ENCODE data around the gene FUBP1.
"Not testable (repeated sequence)": the region's sequence is repeated elsewhere in the genome, so short reads cannot be mapped to it uniquely, and the experiment has no call there.

Gene FUBP1

GRCh38 chr1:77978969-77979876, at the start of gene FUBP1:
Gene FUBP1, minus strand, starts transcription at chr1:77979072. Its CDS starts 68 bp downstream, at chr1:77979004.
- DNase-seq, result peak; percentile 99

DNA sequence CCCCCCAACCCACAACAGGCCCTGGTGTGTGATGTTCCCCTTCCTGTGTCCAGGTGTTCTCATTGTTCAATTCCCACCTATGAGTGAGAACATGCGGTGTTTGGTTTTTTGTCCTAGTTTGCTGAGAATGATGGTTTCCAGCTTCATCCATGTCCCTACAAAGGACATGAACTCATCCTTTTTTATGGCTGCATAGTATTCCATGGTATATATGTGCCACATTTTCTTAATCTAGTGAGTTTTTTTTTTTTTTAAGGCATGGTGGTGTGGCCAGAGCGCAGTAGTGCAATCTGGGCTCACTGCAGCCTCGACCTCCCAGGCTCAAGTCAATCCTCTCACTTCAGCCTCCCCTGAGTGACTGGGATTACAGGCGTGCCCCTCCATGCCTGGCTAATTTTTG, 42.3 kb upstream of the FUBP1 start:
- not testable (repeated sequence) for DNase-seq

DNA sequence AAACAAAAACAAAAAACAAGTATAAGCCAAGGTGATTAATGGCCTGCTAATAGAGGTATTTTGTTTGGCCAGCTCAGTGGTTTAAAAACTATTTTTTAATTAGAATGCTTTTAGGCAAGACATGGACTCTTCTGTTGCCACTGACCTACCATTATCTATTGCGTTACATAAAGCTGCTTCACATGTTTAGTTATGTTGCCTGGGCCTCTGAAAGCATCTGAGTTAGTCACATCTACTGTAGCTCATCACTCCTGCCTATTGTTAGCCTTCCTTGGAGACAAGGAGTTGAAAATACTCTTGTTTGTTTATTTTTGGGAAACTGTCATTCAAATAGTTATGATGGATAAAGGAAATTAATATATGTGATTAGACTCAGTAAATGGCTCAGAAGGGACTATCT, 40.2 kb upstream of the FUBP1 start:
- DNase-seq, result no peak

- no peak for DNase-seq
These were observed 36.3 kb upstream of the FUBP1 start for GRCh38 chr1:78015148-78015547.

DNA sequence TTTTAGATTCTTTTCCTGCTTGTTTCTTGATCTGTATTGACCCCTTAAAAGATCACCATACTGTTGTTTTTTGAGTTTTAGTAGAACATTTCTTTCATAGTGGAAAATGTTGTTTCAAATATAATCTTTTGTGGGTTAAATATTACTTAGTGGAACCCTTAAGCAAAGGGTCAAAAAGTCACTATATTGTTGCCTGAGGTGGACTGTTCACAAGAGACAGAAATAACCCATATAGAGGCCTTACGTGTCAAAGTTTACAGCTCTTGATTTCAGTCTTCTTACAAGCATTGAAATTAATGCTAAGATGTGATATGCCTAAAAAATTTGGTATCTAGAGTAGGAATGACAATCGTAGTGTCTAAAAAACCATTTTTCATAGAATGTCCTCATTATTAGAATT, 32.2 kb upstream of the FUBP1 start:
- DNase-seq, result no peak

DNA sequence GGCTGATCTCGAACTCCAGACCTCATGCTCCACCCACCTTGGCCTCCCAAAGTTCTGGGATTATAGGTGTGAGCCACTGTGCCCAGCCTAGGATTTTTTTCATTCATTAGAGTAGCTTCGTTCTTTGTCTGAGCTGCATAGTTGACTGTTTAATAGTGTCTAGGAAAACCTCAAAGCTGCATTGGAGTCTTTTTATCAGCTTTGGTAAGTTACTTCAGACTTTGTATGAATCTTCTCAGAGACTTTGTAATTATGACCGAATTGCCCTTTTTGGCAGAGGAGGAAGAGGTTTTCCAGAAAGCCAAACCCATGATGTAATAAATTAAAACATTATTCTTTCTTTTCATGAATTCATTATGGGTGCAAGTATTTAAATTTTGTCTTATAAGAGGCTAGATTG, 31.0 kb upstream of the FUBP1 start:
- DNase-seq, result no peak

DNA sequence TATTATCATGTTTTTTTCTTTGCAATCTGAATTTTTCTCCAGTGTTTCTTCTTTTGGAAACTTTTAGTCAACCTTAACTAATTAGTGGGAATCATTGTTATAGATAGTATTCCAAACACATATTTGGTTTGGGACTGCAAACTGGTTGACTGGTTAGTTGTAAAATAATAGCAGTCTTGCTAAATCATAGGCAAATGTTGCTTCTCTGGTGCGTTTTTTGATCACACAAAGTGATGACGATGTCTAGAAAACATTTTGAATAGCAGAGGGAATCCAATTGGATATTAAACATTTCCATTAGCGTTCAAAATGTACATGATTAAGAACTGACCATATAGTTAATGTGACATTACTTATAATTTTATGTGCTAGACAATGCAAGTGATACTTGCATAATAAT, 30.4 kb upstream of the FUBP1 start:
- DNase-seq, result no peak

GRCh38 chr1:78007677-78008341, 28.9 kb upstream of the FUBP1 start:
- DNase-seq, result no peak

GRCh38 chr1:78006521-78006920, 27.6 kb upstream of the FUBP1 start:
- DNase-seq, result no peak

GRCh38 chr1:78005755-78006154, 26.9 kb upstream of the FUBP1 start:
- peak; percentile 67 for DNase-seq

DNA sequence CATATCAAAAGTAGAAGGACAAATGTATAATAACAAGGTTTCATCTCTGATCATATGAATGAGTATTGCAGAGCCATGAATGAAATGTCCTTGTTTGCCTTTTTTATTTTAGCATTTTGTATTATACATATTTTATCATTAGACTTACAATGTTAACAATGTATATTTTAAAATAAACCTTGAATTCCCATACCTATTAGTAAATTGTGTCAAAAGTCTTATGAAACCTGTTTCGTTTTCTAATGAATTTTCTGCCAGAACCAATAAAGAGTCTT, 26.5 kb upstream of the FUBP1 start:
- DNase-seq, result no peak

DNA sequence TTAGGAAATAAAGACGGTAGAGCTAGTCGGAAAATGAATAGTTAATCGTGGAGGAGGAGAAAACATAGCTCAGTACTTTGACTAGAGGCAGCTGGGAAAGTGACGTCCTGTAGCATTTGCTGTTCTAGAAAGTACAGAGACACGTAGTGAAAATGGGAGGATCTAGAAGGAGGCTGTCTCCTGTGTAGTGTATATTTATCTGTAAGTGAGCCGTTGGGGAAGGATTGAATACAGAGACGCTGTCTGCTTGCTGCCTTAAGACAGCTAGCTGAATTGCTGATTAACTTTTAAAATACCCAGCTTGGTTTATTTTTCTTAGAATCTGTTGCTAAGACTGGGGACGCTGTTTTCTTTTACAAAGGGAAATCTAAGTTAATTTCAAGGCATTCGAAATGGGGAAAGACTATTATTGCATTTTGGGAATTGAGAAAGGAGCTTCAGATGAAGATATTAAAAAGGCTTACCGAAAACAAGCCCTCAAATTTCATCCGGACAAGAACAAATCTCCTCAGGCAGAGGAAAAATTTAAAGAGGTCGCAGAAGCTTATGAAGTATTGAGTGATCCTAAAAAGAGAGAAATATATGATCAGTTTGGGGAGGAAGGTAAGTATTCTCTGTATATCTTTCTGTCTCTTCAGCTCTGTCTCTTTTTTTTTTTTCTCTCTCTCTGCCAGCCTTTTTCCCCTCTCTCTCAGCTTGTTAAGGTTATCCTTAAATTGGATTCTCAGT, 26.0 kb upstream of the FUBP1 start, which contains the start of gene DNAJB4:
Gene DNAJB4, plus strand, starts transcription at position 221 of the 729 bp plus-strand sequence. Its CDS starts 172 bp downstream, at position 393.
- peak; percentile 98 for DNase-seq

DNA sequence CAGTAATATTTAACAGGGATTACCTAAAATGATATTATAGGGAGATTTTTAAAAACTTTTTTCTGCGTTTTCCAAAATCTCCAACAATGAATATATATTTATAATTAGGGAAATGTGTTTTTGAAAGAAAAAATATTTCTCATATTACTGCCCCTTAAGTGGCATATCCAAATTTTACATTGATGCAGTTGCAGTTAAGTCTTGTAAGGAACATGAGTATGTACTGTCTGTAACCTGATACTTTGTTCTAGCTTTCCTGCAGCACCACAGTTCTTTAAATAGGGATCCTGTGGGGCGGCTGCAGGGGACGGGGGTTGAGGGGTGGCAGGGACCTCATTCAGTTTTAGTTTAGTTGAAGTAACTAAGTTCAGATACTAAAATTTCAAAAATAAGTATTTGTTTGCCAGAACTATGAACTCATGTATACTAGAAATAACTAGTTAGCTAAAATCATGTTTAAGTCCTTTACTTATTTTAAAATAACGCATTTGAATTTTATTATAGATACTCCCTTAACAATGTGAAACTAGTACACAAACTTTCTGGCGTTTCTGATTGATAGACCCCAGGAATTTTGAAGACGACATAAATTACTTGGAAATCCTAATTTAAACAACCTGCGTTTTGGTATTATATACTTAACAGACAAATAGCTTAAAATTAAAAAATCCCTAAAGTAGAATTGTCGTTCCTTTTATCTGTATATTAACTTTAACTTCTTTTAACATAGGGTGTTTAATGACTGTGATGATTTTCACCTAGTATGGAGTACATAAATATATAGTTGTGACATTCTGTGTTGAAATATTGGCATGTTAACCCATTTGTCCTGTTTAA, 25.2 kb upstream of the FUBP1 start:
- DNase-seq, result peak; percentile 91

DNA sequence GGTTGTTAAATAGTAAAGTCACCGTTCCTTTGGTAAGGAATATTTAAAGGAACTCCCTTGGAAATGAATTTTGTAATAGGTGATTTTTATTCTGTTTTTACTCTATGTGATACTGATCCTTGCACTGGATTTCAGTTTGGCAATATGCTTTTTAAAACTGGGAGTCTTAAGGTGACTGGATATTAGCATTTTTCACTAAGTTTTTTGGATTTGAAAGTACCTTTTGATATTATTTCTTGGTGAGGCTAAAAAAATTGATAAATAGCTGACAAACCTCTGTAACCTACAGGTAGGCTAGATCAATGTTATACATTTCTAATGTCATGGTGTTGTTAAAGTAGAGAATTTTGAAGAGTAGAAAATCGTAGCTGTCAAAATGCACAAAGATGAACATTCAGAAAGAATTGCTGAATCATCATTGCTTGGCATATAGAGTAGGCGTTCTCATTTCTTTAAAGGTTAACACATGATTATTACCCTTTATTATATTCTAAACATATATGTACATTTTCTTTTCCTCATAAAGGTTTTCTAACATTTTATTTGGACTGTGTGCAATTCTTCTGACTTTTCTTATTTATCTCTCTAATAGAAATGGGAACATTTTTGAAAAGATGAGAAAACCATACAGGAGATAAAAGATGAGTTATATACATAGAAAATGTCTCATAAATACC, 24.3 kb upstream of the FUBP1 start:
- peak; percentile 76 for DNase-seq

- not testable (repeated sequence) for DNase-seq
These were observed 21.7 kb upstream of the FUBP1 start for GRCh38 chr1:78000536-78000935.

DNA sequence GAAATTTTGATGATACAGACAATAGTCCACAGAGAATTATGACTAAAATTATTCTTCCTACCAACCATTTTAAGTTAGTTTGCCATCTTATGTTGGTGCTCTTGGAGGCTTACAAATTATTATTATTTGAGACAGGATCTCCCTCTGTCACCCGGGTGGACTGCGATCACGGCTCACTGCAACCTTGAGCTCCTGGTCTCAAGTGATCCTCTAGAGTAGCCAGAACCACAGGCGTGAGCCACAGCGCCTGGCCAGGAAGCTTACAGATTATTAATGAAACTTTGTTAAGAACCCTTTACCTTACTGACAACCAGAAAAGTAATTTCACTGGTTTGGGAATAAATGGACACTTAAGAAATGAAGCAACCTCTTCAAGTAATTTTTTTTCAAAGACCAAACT, 17.9 kb upstream of the FUBP1 start:
- DNase-seq, result no peak

DNA sequence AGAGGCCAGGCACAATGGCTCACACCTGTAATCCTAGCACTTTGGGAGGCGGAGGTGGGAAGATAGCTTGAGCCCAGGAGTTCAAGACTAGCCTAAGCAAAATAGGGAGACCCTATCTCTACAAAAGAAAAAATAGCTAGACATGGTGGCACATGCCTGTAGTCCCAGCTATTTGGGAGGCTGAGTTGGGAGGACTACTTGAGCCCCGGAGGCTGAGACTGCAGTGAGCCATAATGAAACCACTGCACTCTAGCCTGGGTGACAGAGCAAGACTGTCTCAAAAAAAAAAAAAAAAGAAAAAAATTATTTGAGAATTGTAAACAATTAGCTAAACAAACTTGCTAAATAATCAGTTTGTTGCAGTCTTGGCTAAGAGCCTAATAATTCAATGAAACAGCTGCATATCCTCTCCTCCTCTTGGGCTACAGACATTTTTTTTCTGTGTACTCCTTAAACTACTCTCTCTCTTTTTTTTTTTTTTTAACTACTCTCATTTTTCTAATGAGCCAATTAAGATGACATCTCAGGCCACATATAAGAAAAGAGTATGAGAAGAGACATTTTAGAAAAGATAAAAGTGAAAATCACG, 15.3 kb upstream of the FUBP1 start:
- no peak for DNase-seq

GRCh38 chr1:77991638-77992037, 12.8 kb upstream of the FUBP1 start:
- DNase-seq, result no peak

GRCh38 chr1:77990629-77991204, 11.8 kb upstream of the FUBP1 start:
- DNase-seq, result no peak

DNA sequence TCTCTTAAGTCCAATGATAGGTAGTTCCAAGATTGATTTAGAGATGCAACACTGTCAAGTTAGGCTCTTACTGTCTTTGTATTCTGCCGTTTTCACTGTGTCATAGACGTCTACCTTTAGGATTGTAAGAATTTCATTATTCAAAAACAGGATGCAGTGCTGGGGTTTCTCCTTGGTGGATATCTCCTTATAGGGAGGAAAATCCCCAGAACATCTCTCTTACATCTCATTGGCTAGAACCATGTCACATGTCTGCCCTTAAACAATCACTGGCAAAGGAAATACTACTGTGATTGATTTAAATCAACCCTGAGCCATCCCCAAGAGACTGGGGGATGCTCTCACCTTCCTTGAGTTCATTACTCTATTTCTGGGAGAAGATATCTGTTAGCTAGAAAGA, 10.9 kb upstream of the FUBP1 start:
- DNase-seq, result no peak

DNA sequence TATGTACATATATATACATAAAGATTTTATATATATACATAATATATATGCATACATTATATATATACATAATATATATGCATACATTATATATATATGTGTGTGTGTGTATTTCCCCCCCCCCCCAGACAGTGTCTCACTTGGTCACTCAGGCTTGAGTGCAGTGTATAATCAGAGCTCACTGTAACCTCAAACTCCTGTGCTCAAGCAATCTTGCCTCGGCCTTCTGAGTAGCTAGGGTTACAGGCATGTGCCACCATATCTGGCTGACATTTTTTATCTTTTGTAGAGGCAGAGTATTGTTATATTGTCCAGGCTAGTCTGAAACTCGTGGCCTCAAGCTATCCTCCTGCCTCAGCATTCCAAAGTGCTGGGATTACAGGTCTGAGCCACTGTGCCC, 9.0 kb upstream of the FUBP1 start:
- DNase-seq, result no peak
